ENCODE measurements around the gene TECPR1. TPM values are rescaled to one million over a fixed set of nuclear protein-coding genes. Genes with fewer than 3 reads are reported as not detected.

TECPR1 gene
- total RNA-seq, 1 donor from 2014 or later, result 174 TPM

DNA sequence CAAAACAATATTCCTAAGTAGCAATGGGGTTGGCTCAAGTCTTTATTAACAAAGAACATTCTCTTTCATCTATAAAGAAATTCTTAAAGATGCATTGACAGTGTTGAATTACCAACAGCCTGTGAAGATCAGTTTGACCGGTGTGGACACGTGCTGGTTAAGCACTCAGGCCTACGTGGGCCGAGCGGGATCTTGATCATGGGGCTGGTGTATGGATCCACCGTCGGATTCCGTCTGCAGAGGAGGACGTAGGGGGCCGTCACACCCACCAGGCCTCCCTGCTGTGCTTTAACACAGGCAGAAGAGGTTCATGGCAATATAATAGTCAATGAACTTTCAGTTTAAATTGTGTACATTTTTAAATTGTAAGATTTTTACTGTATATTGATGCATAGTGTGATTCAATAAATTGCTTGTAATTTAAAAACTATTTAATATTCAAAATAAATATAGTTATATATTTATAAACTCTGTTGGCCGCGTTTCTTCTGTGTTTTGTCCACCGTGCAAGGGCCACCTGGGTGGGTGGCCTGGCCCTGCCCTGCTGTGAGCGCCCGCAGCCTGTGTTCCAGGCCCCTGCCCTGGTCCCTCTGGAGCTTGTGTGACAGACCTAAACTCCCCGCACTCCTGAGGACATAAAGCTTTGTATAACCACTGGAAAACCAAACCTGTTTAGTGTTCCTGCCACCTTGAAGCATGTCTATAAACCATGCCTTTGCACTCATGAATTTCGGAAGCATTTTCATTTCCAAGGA is 42.7 kb downstream of the TECPR1 start:
- no peak for DNase-seq
- no peak for TF ChIP-seq CTCF (IDR thresholded peaks at IDR 0.05; ENCODE audit: partially characterized antibody, unreplicated experiment)
- Mint-ChIP-seq H3K27ac (ENCODE audit: unreplicated experiment) (no peak overlapping the region), H3K9me3 (ENCODE audit: unreplicated experiment) (peaks cover 16% of the 10 kb centered on the region), H3K27me3 (ENCODE audit: unreplicated experiment) (peaks cover 10% of the 10 kb centered on the region), H3K4me3 (ENCODE audit: unreplicated experiment) (no peak overlapping the region), H3K36me3 (ENCODE audit: unreplicated experiment) (no peaks in the 10 kb centered on the region), H3K4me1 (ENCODE audit: low read depth, unreplicated experiment) (peaks cover 8% of the 10 kb centered on the region)

- Mint-ChIP-seq H3K4me1 (ENCODE audit: low read depth, unreplicated experiment) (peaks cover 9% of the 10 kb centered on the region), H3K36me3 (ENCODE audit: unreplicated experiment) (no peaks in the 10 kb centered on the region), H3K9me3 (ENCODE audit: unreplicated experiment) (peaks cover 10% of the 10 kb centered on the region), H3K27ac (ENCODE audit: unreplicated experiment) (no peak overlapping the region), H3K4me3 (ENCODE audit: unreplicated experiment) (no peak overlapping the region), H3K27me3 (ENCODE audit: unreplicated experiment) (peaks cover 7% of the 10 kb centered on the region)
- no peak for DNase-seq
- no peak for TF ChIP-seq CTCF (IDR thresholded peaks at IDR 0.05; ENCODE audit: partially characterized antibody, unreplicated experiment)
Observed at GRCh38 chr7:98206451-98207330, 45.3 kb downstream of the TECPR1 start.

- no peak for TF ChIP-seq CTCF (IDR thresholded peaks at IDR 0.05; ENCODE audit: partially characterized antibody, unreplicated experiment)
- peaks cover 6% of the 10 kb centered on the region for H3K27me3 Mint-ChIP-seq (ENCODE audit: unreplicated experiment)
- no peak overlapping the region for H3K27ac Mint-ChIP-seq (ENCODE audit: unreplicated experiment)
Observed at GRCh38 chr7:98205162-98205845, 46.7 kb downstream of the TECPR1 start.

GRCh38 chr7:98204670-98205069 is 47.4 kb downstream of the TECPR1 start:
- no peak overlapping the region for H3K27ac Mint-ChIP-seq (ENCODE audit: unreplicated experiment)
- peaks cover 9% of the 10 kb centered on the region for H3K4me1 Mint-ChIP-seq (ENCODE audit: low read depth, unreplicated experiment)

More at GRCh38 chr7:98205162-98205845, 46.7 kb downstream of the TECPR1 start:
- no peak for DNase-seq
- Mint-ChIP-seq H3K9me3 (ENCODE audit: unreplicated experiment) (peaks cover 9% of the 10 kb centered on the region), H3K36me3 (ENCODE audit: unreplicated experiment) (no peaks in the 10 kb centered on the region), H3K4me1 (ENCODE audit: low read depth, unreplicated experiment) (peaks cover 9% of the 10 kb centered on the region), H3K4me3 (ENCODE audit: unreplicated experiment) (no peak overlapping the region)

More at GRCh38 chr7:98204670-98205069, 47.4 kb downstream of the TECPR1 start:
- Mint-ChIP-seq H3K27me3 (ENCODE audit: unreplicated experiment) (peaks cover 1% of the 10 kb centered on the region), H3K36me3 (ENCODE audit: unreplicated experiment) (no peaks in the 10 kb centered on the region), H3K4me3 (ENCODE audit: unreplicated experiment) (no peak overlapping the region), H3K9me3 (ENCODE audit: unreplicated experiment) (peaks cover 7% of the 10 kb centered on the region)
- DNase-seq, result no peak
- TF ChIP-seq CTCF (IDR thresholded peaks at IDR 0.05; ENCODE audit: partially characterized antibody, unreplicated experiment), result no peak

Data from glutamatergic neuron (in vitro differentiated cells).